NK-92 (cell line): ENCODE measurements around the gene LCLAT1.

ENCODE experiments used
- DNase-seq: peaks from one replicate; lab custom pipeline; 2025; ENCODE audit not compliant: unreplicated experiment; lab: John Stamatoyannopoulos, UW

The LCLAT1 gene

GRCh38 chr2:30447149-30448045 is at the start of gene LCLAT1:
TSS of gene LCLAT1 (plus strand) at chr2:30447246. CDS start at chr2:30525591, 78,345 bp downstream.
- DNase-seq = no peak

GRCh38 chr2:30398084-30398873 is 48.8 kb upstream of the LCLAT1 start:
- DNase-seq = no peak

- no peak for DNase-seq
Measured at GRCh38 chr2:30400151-30400954, 46.7 kb upstream of the LCLAT1 start.

GRCh38 chr2:30402441-30403182 is 44.4 kb upstream of the LCLAT1 start:
- no peak for DNase-seq

GRCh38 chr2:30403592-30404312 is 43.3 kb upstream of the LCLAT1 start:
- DNase-seq = no peak

GRCh38 chr2:30404319-30405259 is 42.5 kb upstream of the LCLAT1 start:
- DNase-seq = no peak

- no peak for DNase-seq
Measured at GRCh38 chr2:30405260-30405605, 41.8 kb upstream of the LCLAT1 start.

GRCh38 chr2:30406853-30407252 is 40.2 kb upstream of the LCLAT1 start:
- DNase-seq = no peak

- no peak for DNase-seq
Measured at GRCh38 chr2:30408961-30409387, 38.1 kb upstream of the LCLAT1 start.

GRCh38 chr2:30410217-30410616 is 36.8 kb upstream of the LCLAT1 start:
- DNase-seq = no peak

- no peak for DNase-seq
Measured at GRCh38 chr2:30412047-30412683, 34.9 kb upstream of the LCLAT1 start.

- DNase-seq = no peak
Measured at GRCh38 chr2:30412684-30413570, 34.1 kb upstream of the LCLAT1 start.

- DNase-seq = no peak
Measured at GRCh38 chr2:30414961-30415360, 32.1 kb upstream of the LCLAT1 start.

GRCh38 chr2:30417253-30417652 is 29.8 kb upstream of the LCLAT1 start:
- no peak for DNase-seq

- DNase-seq = no peak
Measured at GRCh38 chr2:30421026-30421603, 25.9 kb upstream of the LCLAT1 start.

- no peak for DNase-seq
Measured at GRCh38 chr2:30421604-30422443, 25.2 kb upstream of the LCLAT1 start.
